Nephron (organoid): ENCODE results near the gene NDUFAF7.

Source experiments
- H3K27ac Mint-ChIP-seq, 3 experiments: 2 replicates each; pipeline ENCODE4 v1.8.0; 2020; ENCODE audit warnings: mixed read lengths in 3 of 3, mild to moderate bottlenecking in 2 of 3, moderate library complexity in 1 of 3
- H3K27me3 Mint-ChIP-seq: 2 replicates; pipeline ENCODE4 v1.8.0; 2021; ENCODE audit warnings: low read depth, mild to moderate bottlenecking, moderate library complexity, mixed read lengths
- H3K36me3 Mint-ChIP-seq: 2 replicates; pipeline ENCODE4 v1.8.0; 2020; ENCODE audit warnings: low read depth, mixed read lengths
- H3K4me1 Mint-ChIP-seq: 2 replicates; pipeline ENCODE4 v1.8.0; 2020; ENCODE audit warnings: mixed read lengths
- H3K4me3 Mint-ChIP-seq, 3 experiments: 2 replicates each; pipeline ENCODE4 v1.8.0; 2020; ENCODE audit warnings: mild to moderate bottlenecking in 3 of 3, mixed read lengths in 3 of 3, moderate library complexity in 2 of 3
- H3K9me3 Mint-ChIP-seq: 2 replicates; pipeline ENCODE4 v1.8.0; 2020; ENCODE audit warnings: mixed read lengths
- CTCF ChIP-seq, 3 experiments: fragments of 200-600 bp; sonication (generic); IDR thresholded peaks; one replicate each; pipeline ENCODE4 v1.5.0; 2021; ENCODE audit warnings: antibody characterized with exemption in 3 of 3; ENCODE audit not compliant: unreplicated experiment in 3 of 3

The NDUFAF7 gene

DNA sequence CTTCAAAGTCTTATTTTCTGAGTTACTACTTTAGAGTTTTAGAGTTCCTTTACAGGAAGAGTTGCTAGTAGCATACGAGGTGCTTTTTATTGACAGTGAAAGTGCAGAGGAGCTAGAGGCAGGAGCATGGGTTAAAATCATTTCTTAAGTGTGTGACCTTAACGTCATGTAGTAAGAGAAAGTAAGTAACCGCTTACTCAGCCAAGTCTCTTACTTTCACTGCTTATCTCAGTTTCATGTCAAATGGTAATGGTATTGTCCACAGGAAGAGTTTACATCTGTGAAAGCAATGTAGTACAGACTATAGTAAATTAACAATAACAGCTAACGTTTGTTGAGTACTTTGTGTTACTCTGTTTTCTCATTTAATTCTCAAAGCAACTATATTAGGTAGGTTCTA, 12.6 kb downstream of the NDUFAF7 start:
- H3K36me3 Mint-ChIP-seq, result peaks cover 70% of the 10 kb centered on the region
- no peak overlapping the region for H3K27ac Mint-ChIP-seq
- no peak for TF ChIP-seq CTCF (IDR thresholded peaks at IDR 0.05; ENCODE audit: unreplicated experiment in 3 of 3)
- no peak overlapping the region for H3K4me3 Mint-ChIP-seq
- no peaks in the 10 kb centered on the region for H3K27me3 Mint-ChIP-seq
- peaks cover 4% of the 10 kb centered on the region for H3K9me3 Mint-ChIP-seq
- H3K4me1 Mint-ChIP-seq, result no peaks in the 10 kb centered on the region

DNA sequence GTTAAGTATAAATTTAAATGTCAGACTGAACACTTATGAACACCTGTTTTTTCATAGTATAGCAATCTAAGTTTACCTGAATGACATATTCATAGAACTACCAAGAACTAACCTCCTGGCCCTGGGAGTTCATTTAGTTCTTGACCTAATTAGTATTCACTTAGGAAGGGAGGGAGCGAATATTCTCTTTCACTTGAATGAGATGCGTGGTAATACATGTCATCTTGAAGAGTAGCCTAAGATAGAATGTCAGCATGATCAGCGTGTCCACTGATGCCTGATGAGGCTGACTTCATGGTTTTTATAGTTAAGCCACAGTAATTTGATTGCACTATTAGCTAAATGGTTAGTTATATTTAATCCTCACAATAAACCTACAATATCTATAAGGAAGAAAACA, 13.3 kb downstream of the NDUFAF7 start:
- no peak for TF ChIP-seq CTCF (IDR thresholded peaks at IDR 0.05; ENCODE audit: unreplicated experiment in 3 of 3)
- peaks cover 4% of the 10 kb centered on the region for H3K9me3 Mint-ChIP-seq
- no peaks in the 10 kb centered on the region for H3K27me3 Mint-ChIP-seq
- H3K4me1 Mint-ChIP-seq, result no peaks in the 10 kb centered on the region
- H3K27ac Mint-ChIP-seq, result no peak overlapping the region
- peaks cover 75% of the 10 kb centered on the region for H3K36me3 Mint-ChIP-seq
- no peak overlapping the region for H3K4me3 Mint-ChIP-seq

DNA sequence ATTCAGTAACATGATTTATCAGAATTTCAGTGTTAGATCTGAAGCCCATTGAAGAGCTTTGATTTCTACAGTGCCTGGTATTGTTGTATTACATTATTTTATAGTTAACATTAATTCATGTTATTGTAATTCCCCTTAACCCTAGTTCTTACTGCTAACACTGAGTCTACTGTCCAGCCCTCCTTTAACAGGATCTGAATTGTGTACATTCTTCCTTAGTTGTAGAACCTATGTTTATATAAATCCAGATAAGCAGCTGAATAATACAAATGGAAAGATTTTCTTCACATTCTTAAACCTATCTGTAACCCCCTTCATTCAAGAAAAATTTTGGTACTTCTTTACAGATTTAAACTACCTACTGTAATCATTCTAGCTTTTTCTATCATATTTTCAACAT, 14.7 kb downstream of the NDUFAF7 start:
- no peak for TF ChIP-seq CTCF (IDR thresholded peaks at IDR 0.05; ENCODE audit: unreplicated experiment in 3 of 3)
- Mint-ChIP-seq H3K27ac (no peak overlapping the region), H3K4me1 (no peaks in the 10 kb centered on the region), H3K36me3 (peaks cover 68% of the 10 kb centered on the region), H3K27me3 (no peaks in the 10 kb centered on the region), H3K4me3 (no peak overlapping the region), H3K9me3 (peaks cover 4% of the 10 kb centered on the region)

- Mint-ChIP-seq H3K27ac (no peak overlapping the region), H3K4me1 (no peaks in the 10 kb centered on the region), H3K4me3 (no peak overlapping the region), H3K9me3 (no peaks in the 10 kb centered on the region), H3K27me3 (no peaks in the 10 kb centered on the region), H3K36me3 (peaks cover 59% of the 10 kb centered on the region)
- TF ChIP-seq CTCF (IDR thresholded peaks at IDR 0.05; ENCODE audit: unreplicated experiment in 3 of 3), result no peak
These were observed 19.6 kb downstream of the NDUFAF7 start for GRCh38 chr2:37250869-37251740.

DNA sequence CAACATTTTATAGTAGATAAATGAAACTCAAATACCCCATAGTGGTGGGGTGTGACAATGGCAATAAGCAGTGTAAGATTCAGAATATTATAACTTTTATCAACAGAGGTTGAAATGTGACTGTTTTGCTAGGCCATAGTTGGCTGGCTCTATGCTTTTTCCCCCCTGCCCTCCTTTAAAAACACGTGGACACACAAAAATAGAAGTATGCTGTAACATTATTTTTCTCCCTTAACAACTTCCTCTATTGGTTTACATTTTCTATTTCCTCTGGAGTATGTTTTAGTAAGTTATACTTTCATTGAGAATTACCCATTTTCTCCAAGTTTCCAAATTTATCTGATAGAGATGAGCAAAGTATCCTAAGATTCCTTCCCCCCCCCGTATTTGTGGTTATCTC, 31.1 kb downstream of the NDUFAF7 start:
- Mint-ChIP-seq H3K4me3 (no peak overlapping the region), H3K9me3 (no peaks in the 10 kb centered on the region), H3K4me1 (no peaks in the 10 kb centered on the region), H3K27me3 (no peaks in the 10 kb centered on the region), H3K36me3 (peaks cover 55% of the 10 kb centered on the region), H3K27ac (no peak overlapping the region)
- no peak for TF ChIP-seq CTCF (IDR thresholded peaks at IDR 0.05; ENCODE audit: unreplicated experiment in 3 of 3)

- Mint-ChIP-seq H3K27ac (peak overlapping the region in 1 of 3 experiments; percentile 7), H3K4me3 (no peak overlapping the region), H3K4me1 (no peaks in the 10 kb centered on the region), H3K36me3 (peaks cover 58% of the 10 kb centered on the region), H3K9me3 (no peaks in the 10 kb centered on the region), H3K27me3 (no peaks in the 10 kb centered on the region)
- no peak for TF ChIP-seq CTCF (IDR thresholded peaks at IDR 0.05; ENCODE audit: unreplicated experiment in 3 of 3)
These were observed 32.4 kb downstream of the NDUFAF7 start for GRCh38 chr2:37263839-37264238.
